HUDEP-2 (cell line): ENCODE measurements around the gene SGMS1.

Experiments used
- DNase-seq, 76 experiments: peaks; one replicate each; lab custom pipeline; 2025; ENCODE audit not compliant: unreplicated experiment in 76 of 76; lab: John Stamatoyannopoulos, UW

Gene SGMS1

GRCh38 chr10:50407076-50407801 lies 216.5 kb downstream of the SGMS1 start:
- DNase-seq = no peak

DNA sequence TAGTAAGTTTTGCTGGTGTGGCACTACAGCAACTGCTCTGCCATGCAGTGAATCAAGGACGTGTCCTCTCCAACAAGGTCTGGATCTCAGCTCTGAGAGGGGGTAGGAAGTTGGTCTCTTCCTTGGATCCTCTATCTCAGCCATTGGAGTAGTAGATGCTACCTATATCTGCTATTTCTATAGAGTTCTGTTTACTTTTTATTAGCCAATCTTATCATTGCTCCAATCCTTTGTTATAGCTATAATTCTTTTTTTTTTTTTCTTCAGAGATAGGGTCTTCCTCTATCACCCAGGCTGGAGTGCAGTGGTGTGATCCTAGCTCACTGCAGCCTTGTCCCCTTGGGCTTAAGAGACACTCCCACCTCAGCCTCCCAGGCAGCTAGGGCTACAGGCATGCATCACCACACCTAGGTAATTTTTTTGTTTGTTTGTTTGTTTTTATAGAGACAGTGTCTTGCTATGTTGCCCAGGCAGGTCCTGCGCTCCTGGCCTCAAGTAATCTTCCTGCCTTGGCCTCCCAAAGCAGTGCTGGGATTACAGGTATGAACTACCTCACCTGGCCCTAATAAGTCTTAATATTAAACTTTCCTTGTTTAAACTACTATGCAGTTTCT lies 217.2 kb downstream of the SGMS1 start:
- DNase-seq = no peak

DNA sequence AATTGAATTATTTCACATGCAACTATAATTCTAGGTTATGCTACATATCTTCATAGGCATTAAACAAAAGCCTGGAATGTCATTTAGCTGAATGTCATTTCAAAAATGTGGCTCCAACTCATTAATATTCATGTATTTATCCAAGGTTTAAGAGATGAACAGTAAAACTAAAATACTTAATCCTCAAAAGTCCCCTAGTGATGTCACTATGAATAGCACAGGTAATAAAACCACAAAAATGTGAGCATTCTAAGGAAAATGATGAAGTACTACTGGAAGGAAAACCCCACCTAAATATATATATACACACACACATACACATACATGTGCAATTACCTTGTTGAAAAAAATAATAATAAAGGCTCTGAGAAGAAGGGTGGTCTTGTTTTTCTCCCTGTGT lies 218.0 kb downstream of the SGMS1 start:
- DNase-seq = no peak

GRCh38 chr10:50404021-50404773 lies 219.6 kb downstream of the SGMS1 start:
- DNase-seq = no peak

GRCh38 chr10:50403074-50403473 lies 220.7 kb downstream of the SGMS1 start:
- DNase-seq = no peak

GRCh38 chr10:50402466-50402865 lies 221.3 kb downstream of the SGMS1 start:
- DNase-seq = no peak

DNA sequence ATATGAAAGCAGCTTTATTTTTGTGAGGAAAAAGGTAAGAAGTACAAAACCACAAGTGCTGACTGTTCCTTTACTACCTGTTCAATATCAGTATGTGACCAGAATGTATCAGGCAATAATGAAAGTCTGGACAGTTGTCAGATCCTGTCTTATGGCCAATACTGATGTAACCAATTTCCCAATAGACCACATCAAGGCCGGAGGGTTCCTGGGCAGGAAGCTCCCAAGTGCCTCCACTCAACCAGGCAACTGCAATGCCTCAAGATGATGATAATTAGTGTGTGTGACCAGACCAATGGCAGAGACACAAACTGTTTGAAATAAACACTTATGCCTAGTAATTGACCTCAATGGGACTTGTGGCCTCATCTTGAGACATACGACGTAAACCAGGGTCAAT lies 223.1 kb downstream of the SGMS1 start:
- DNase-seq = no peak

DNA sequence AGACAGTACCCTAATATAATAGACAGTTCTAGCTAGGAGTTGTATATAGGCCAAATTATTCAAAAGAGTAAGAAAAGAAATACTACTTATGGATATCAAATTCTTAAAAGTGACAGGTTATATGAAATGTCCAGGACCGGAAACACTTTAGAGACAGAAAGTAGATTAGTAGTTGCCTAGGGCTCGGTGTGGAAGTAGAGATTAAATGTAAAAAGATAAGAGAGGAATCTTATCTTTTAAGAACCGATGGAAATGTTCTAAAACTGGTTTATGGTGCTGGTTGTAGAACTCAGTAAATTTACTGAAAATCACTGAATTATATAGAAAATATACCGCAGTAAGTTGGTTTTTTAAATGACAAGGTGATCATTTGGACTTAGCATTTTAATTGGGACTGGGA lies 224.9 kb downstream of the SGMS1 start:
- DNase-seq = peak in 4 of 76 experiments; percentile 6 to 37 (median 18)

DNA sequence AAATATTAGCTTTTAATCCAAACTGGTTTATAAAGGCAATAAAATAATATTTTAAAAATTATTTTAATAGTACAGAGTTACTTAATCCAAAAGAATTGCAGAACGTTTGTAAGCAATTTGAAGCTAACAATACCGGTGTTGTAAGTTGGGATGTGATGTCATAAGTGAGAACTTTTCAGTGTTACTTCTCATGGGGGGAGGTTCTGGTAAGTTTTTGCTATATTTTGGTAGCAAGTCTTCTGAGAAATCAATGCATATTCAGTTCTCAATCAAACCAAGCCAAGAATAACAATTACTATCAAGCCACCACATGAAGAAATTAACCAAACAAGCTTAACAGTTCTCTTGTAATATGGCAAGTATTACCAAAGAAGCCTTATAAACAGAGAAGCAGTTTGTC lies 225.4 kb downstream of the SGMS1 start:
- no peak for DNase-seq

GRCh38 chr10:50397312-50398140 lies 226.2 kb downstream of the SGMS1 start:
- peak in 10 of 76 experiments; percentile 12 to 63 (median 44) for DNase-seq

DNA sequence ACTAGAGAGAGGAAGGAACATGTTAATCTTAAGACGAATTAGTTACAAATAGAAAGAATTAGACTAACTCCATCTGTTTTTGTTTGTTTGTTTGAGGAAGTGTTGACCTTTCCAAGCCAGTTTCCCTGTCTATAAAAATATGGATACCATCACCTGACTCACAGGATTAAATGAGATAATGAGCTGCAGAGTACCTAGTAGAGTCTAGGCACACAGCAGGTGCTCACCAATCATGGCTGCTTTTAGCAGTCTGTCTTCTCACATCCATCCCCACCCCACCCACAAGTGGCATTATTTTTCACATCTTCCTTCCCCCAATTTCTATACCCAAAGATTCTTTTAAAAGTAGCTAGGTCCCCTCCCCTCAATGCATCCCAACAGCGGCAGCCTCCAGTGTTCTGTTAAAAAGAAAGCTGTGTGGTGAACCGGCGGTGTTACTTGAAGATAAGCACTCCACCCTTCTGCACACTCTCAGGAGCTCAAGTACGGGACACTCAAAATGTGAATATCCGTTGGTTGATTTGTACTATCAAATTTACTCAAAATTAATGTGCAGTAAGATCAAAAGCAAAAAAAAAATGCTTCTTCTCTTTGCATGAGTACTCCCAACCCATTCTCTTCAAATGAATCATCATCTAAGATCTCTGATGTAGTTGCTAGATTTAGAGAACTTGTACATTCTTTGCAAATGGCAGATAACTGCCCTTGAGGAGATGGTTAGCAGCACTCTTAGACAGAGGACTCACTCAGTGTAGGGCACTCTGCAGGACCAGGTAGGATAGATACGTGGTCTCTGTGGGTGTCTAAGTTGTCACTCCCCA lies 227.1 kb downstream of the SGMS1 start:
- DNase-seq = peak in 67 of 76 experiments; percentile 8 to 76 (median 43)

DNA sequence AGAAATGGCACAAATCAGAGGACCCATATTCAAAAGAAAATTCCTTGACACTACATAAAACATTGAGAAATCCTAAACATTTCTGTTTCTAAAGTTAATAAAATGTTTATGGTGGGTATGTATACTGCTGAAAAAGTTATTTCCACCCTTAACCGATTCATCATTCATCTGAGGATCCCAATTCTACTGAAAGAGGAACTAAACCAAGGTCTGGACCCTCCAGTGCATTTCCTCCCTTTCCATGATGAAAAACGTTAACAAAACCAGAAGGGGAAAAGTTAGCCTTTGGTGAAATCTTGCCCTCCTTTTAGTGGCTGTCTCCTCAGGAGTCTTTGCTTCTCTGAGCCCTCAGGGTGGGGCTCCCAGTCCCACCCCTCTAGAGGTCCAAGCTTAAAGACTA lies 227.9 kb downstream of the SGMS1 start:
- DNase-seq = no peak

GRCh38 chr10:50395271-50395670 lies 228.5 kb downstream of the SGMS1 start:
- DNase-seq = no peak

GRCh38 chr10:50394832-50395231 lies 228.9 kb downstream of the SGMS1 start:
- DNase-seq = no peak

DNA sequence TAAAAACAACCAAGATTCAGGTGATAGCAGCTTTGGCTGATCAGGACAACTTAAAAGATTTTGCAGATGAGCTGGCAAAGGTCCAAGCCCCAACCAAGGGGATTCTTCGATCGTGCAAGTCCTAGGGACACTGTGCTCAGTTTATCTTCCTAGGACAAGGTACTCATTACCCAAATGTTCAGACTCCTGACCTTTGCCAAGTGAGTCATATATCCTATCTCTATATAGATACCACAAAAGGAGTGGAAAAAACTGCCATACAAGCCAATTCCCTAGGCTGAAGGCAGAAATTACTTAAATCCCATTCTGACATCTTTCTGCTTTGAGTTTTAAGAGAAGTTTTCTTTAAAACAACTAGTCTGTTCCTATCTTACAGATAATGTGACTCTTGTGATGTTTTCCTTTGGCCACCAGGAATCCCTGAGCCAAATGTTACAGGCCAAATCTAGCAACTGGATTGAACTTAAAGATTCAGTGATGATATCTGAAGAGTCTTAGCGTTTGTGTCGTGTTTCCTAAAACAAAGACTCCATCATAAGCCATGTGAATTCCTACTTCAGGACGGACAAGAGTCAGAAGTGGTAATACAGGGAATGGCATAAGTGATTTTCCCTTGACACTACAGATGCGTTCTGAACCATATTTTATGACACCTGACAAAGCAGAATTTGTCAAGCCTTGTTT lies 229.8 kb downstream of the SGMS1 start:
- DNase-seq = peak in 31 of 76 experiments; percentile 5 to 71 (median 36)

DNA sequence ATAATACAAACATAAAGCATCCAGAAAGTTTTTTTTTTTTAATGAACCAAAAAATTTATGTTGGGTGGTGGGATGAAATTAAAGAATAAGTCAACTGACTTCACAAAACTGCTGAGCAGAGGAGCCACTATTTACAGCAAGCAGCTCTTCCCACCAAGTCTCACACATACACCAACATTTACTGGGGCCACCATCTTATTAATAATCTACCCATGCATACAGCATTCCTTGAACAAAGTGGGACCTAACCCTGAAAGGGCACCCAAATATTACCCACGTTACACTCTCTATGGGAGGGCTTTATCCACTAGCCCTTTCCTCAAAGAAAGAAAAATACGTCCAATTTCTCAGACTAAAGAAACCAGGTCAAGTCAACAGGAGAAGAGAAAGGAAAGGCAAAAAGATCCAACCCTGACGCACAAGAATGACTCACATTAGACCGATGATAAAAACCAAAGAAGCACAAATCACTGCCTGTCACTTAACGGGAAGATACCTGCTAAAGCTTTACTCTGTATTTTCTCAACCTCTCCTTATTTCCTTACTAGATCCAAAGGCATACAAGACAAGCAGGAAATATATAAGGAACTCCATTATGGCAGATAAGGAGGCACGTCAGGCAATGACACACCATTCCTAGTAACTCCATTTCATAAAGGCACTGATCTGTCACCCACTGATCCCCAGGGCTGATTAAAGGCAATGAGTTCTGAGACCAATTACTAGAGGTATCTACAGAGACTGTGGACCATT lies 230.6 kb downstream of the SGMS1 start:
- DNase-seq = peak in 8 of 76 experiments; percentile 25 to 71 (median 44)

- DNase-seq = no peak
These were observed 231.3 kb downstream of the SGMS1 start for GRCh38 chr10:50392426-50392825.

GRCh38 chr10:50390302-50390701 lies 233.5 kb downstream of the SGMS1 start:
- DNase-seq = no peak

- DNase-seq = no peak
These were observed 235.6 kb downstream of the SGMS1 start for GRCh38 chr10:50388181-50388580.
